HEK293 (cell line): Measurements from ENCODE around the gene GPR37.

Experiments used
- CTCF ChIA-PET: fragments of 350-600 bp; formaldehyde crosslinking; extraction: SDS; loops from one replicate; lab custom pipeline; 2021; ENCODE audit warnings: antibody characterized with exemption; lab: Yijun Ruan, JAX
- POLR2A ChIA-PET: fragments of 300-600 bp; formaldehyde crosslinking; extraction: SDS; loops from one replicate; lab custom pipeline; 2020; ENCODE audit warnings: antibody characterized with exemption, inconsistent platforms; lab: Yijun Ruan, JAX
- H3K27ac ChIP-seq: fragments of 200-500 bp; sonication (Bioruptor generic); 2 replicates; pipeline ENCODE4 v1.5.1; 2014; ENCODE audit warnings: low read depth, low read length, control low read depth, inconsistent platforms; ENCODE audit errors: extremely low read depth
- H3K36me3 ChIP-seq, 2 experiments: fragments of 200-500 bp in 1 of 2; sonication (Bioruptor generic) in 1 of 2; 1 replicate in 1 of 2; 2 replicates in 1 of 2; pipeline ENCODE4 v1.5.1; 2014 to 2017; ENCODE audit warnings: inconsistent platforms in 2 of 2, low read length in 2 of 2; ENCODE audit not compliant: control insufficient read depth in 2 of 2, insufficient read depth in 1 of 2
- H3K4me1 ChIP-seq: fragments of 200-500 bp; sonication (Bioruptor generic); 2 replicates; pipeline ENCODE4 v1.5.1; 2014; ENCODE audit warnings: mild to moderate bottlenecking, low read length, inconsistent platforms; ENCODE audit not compliant: control insufficient read depth, insufficient read depth
- H3K4me3 ChIP-seq: 2 replicates; pipeline ENCODE4 v1.5.1; 2011; ENCODE audit warnings: low read depth, mild to moderate bottlenecking, control low read depth, low read length, moderate library complexity
- H3K9me3 ChIP-seq: fragments of 200-500 bp; sonication (Bioruptor generic); 2 replicates; pipeline ENCODE4 v1.5.1; 2014; ENCODE audit warnings: low read depth, low read length, inconsistent platforms; ENCODE audit not compliant: control insufficient read depth, insufficient read depth
- KLF8 ChIP-seq: fragments of 450-650 bp; formaldehyde crosslinking; IDR thresholded peaks from 2 replicates; pipeline ENCODE4 v1.5.1; 2016; ENCODE audit warnings: missing biosample characterization, missing genetic modification characterization
- TRIM28 ChIP-seq: IDR thresholded peaks from 2 replicates; pipeline ENCODE4 v1.6.1; 2011; ENCODE audit warnings: low read length, control low read depth, borderline replicate concordance
- WT1 ChIP-seq: fragments of 450-650 bp; formaldehyde crosslinking; IDR thresholded peaks from 2 replicates; pipeline ENCODE4 v1.5.1; 2016; ENCODE audit warnings: missing biosample characterization, missing genetic modification characterization
- ZBTB48 ChIP-seq: fragments of 450-650 bp; formaldehyde crosslinking; IDR thresholded peaks from 2 replicates; pipeline ENCODE4 v1.5.1; 2016; ENCODE audit warnings: missing biosample characterization, missing genetic modification characterization
- ZNF146 ChIP-seq: fragments of 450-650 bp; formaldehyde crosslinking; IDR thresholded peaks from 2 replicates; pipeline ENCODE4 v1.5.1; 2016; ENCODE audit warnings: missing biosample characterization, missing genetic modification characterization
- ZNF23 ChIP-seq: fragments of 450-650 bp; formaldehyde crosslinking; IDR thresholded peaks from 2 replicates; pipeline ENCODE4 v1.5.1; 2016; ENCODE audit warnings: missing biosample characterization, missing genetic modification characterization, borderline replicate concordance
- ZNF335 ChIP-seq: fragments of 450-650 bp; formaldehyde crosslinking; conservative IDR thresholded peaks from 2 replicates; pipeline ENCODE4 v1.5.1; 2016; ENCODE audit warnings: missing biosample characterization, missing genetic modification characterization
- ZNF354C ChIP-seq: fragments of 450-650 bp; formaldehyde crosslinking; IDR thresholded peaks from 2 replicates; pipeline ENCODE4 v1.5.1; 2016; ENCODE audit warnings: missing biosample characterization, missing genetic modification characterization, low read depth, borderline replicate concordance
- ZNF433 ChIP-seq: fragments of 450-650 bp; formaldehyde crosslinking; IDR thresholded peaks from 2 replicates; pipeline ENCODE4 v1.5.1; 2016; ENCODE audit warnings: missing biosample characterization, missing genetic modification characterization, low read depth
- ZNF48 ChIP-seq: fragments of 450-650 bp; formaldehyde crosslinking; IDR thresholded peaks from 2 replicates; pipeline ENCODE4 v1.5.1; 2016; ENCODE audit warnings: missing biosample characterization, missing genetic modification characterization
- ZNF549 ChIP-seq: fragments of 450-650 bp; IDR thresholded peaks from 2 replicates; pipeline ENCODE4 v1.5.1; 2018; ENCODE audit warnings: missing biosample characterization, missing genetic modification characterization, mild to moderate bottlenecking, inconsistent platforms, moderate library complexity
- ZNF600 ChIP-seq: fragments of 450-650 bp; formaldehyde crosslinking; IDR thresholded peaks from 2 replicates; pipeline ENCODE4 v1.5.1; 2016; ENCODE audit warnings: missing biosample characterization, missing genetic modification characterization
- ZNF624 ChIP-seq: fragments of 450-650 bp; formaldehyde crosslinking; IDR thresholded peaks from 2 replicates; pipeline ENCODE4 v1.5.1; 2017; ENCODE audit warnings: missing biosample characterization, missing genetic modification characterization
- ZNF629 ChIP-seq: fragments of 450-650 bp; formaldehyde crosslinking; IDR thresholded peaks from 2 replicates; pipeline ENCODE4 v1.5.1; 2017; ENCODE audit warnings: missing biosample characterization, missing genetic modification characterization
- ZSCAN23 ChIP-seq: fragments of 450-650 bp; formaldehyde crosslinking; IDR thresholded peaks from 2 replicates; pipeline ENCODE4 v1.5.1; 2016; ENCODE audit warnings: missing biosample characterization, missing genetic modification characterization
- TF ChIP-seq, protein P1 (sequence below): fragments of 450-650 bp; formaldehyde crosslinking; IDR thresholded peaks from 2 replicates; pipeline ENCODE4 v1.5.1; 2016; ENCODE audit warnings: missing biosample characterization, missing genetic modification characterization
- TF ChIP-seq, protein P2 (sequence below): fragments of 450-650 bp; formaldehyde crosslinking; IDR thresholded peaks from 2 replicates; pipeline ENCODE4 v1.5.1; 2016; ENCODE audit warnings: missing biosample characterization, missing genetic modification characterization
- TF ChIP-seq, protein P3 (sequence below): fragments of 450-650 bp; formaldehyde crosslinking; IDR thresholded peaks from 2 replicates; pipeline ENCODE4 v1.5.1; 2016; ENCODE audit warnings: missing biosample characterization, missing genetic modification characterization, low read depth
- TF ChIP-seq, protein P4 (sequence below): fragments of 450-650 bp; formaldehyde crosslinking; IDR thresholded peaks from 2 replicates; pipeline ENCODE4 v1.5.1; 2016; ENCODE audit warnings: missing biosample characterization, missing genetic modification characterization, borderline replicate concordance

Gene GPR37

DNA sequence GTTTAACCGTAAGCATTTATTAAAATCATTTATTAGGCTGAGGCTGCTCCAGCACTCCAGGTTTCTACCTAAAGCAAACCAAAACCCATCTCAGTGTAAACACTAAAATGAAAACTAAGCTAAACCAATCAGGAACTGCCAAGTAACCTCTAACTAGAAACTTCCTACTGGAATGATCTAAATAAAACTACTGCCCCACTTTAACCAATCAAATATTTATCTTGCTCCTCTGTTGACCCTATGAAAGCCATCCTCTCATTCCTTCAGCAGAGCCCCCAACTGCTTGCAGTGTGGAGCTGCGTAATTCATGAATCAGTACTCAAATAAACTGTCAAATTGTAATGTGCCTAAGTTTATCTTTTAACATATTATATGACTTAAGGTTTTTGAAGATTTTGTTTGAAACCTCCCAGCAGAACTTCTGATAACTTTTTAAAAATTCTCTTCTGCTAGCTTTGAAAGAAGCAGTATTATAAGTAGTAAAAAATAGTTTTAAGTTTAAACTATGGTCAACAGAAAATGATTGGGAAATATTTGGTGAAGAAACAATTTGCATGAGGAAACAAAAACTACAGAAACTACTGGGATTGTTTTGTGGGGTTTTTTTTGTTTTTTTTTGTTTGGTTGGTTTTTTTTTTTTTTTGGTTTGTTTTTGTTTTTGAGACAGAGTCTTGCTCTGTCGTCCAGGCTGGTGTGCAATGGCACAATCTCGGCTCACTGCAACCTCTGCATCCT is 47.4 kb downstream of the GPR37 start:
- Histone ChIP-seq H3K9me3 (no peaks in the 10 kb centered on the region), H3K36me3 (no peaks in the 10 kb centered on the region), H3K4me3 (no peak overlapping the region), H3K27ac (no peak overlapping the region), H3K4me1 (no peaks in the 10 kb centered on the region)
- ChIA-PET POLR2A (no interaction called here), CTCF (interaction anchor here (0.7 kb wide), 1 partner anchor 67 kb away, joined by 3 read pairs; no protein-coding TSS in a partner anchor)
- TF ChIP-seq ZBTB48 (tag by site-specific recombination) = no peak
- no peak for TF ChIP-seq ZNF48 (tag by site-specific recombination)
- TF ChIP-seq ZNF549 (tag by site-specific recombination) = peak; percentile 45; the same call in 1 of the 2 replicates
- no peak for TF ChIP-seq ZNF433 (tag by site-specific recombination)
- no peak for TF ChIP-seq ZNF354C (tag by site-specific recombination)
- no peak for TF ChIP-seq ZNF335

DNA sequence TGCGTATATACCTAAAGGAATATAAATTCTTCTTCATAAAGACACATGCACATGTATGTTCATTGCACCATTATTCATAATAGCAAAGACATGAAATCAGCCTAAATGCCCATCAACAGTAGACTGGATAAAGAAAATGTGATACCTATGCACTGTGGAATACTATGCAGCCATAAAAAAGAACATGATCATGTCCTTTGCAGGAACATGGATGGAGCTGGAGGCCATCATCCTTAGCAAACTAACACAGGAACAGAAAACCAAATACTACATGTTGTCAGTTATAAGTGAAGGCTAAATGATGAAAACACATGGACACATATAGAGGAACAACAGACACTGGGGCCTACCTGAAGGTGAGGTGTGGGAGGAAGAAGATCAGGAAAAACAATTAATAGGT is 48.7 kb downstream of the GPR37 start:
- H3K36me3 ChIP-seq = no peaks in the 10 kb centered on the region
- H3K27ac ChIP-seq = no peak overlapping the region
- no peak overlapping the region for H3K4me3 ChIP-seq
- no peaks in the 10 kb centered on the region for H3K9me3 ChIP-seq
- no peaks in the 10 kb centered on the region for H3K4me1 ChIP-seq
- ChIA-PET CTCF (interaction anchor here (0.6 kb wide), 1 partner anchor 214 kb away, joined by 3 read pairs; no protein-coding TSS in a partner anchor), POLR2A (no interaction called here)
- TF ChIP-seq ZNF146 (peak; percentile 97), ZNF23 (tag by site-specific recombination) (no peak)
- TF ChIP-seq, protein P1, sequence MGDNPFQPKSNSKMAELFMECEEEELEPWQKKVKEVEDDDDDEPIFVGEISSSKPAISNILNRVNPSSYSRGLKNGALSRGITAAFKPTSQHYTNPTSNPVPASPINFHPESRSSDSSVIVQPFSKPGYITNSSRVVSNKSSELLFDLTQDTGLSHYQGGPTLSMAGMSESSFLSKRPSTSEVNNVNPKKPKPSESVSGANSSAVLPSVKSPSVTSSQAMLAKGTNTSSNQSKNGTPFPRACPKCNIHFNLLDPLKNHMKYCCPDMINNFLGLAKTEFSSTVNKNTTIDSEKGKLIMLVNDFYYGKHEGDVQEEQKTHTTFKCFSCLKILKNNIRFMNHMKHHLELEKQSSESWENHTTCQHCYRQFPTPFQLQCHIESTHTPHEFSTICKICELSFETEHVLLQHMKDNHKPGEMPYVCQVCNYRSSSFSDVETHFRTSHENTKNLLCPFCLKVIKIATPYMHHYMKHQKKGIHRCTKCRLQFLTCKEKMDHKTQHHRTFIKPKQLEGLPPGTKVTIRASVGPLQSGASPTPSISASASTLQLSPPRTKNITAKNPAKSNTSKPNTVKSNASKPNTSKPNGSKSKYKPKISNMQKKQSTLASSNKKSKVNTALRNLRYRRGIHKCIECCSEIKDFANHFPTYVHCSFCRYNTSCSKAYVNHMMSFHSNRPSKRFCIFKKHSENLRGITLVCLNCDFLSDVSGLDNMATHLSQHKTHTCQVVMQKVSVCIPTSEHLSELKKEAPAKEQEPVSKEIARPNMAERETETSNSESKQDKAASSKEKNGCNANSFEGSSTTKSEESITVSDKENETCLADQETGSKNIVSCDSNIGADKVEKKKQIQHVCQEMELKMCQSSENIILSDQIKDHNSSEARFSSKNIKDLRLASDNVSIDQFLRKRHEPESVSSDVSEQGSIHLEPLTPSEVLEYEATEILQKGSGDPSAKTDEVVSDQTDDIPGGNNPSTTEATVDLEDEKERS = peak; percentile 67; the same call in 1 of the 2 replicates
- TF ChIP-seq, protein P2, sequence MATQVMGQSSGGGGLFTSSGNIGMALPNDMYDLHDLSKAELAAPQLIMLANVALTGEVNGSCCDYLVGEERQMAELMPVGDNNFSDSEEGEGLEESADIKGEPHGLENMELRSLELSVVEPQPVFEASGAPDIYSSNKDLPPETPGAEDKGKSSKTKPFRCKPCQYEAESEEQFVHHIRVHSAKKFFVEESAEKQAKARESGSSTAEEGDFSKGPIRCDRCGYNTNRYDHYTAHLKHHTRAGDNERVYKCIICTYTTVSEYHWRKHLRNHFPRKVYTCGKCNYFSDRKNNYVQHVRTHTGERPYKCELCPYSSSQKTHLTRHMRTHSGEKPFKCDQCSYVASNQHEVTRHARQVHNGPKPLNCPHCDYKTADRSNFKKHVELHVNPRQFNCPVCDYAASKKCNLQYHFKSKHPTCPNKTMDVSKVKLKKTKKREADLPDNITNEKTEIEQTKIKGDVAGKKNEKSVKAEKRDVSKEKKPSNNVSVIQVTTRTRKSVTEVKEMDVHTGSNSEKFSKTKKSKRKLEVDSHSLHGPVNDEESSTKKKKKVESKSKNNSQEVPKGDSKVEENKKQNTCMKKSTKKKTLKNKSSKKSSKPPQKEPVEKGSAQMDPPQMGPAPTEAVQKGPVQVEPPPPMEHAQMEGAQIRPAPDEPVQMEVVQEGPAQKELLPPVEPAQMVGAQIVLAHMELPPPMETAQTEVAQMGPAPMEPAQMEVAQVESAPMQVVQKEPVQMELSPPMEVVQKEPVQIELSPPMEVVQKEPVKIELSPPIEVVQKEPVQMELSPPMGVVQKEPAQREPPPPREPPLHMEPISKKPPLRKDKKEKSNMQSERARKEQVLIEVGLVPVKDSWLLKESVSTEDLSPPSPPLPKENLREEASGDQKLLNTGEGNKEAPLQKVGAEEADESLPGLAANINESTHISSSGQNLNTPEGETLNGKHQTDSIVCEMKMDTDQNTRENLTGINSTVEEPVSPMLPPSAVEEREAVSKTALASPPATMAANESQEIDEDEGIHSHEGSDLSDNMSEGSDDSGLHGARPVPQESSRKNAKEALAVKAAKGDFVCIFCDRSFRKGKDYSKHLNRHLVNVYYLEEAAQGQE (tag by site-specific recombination) = no peak

DNA sequence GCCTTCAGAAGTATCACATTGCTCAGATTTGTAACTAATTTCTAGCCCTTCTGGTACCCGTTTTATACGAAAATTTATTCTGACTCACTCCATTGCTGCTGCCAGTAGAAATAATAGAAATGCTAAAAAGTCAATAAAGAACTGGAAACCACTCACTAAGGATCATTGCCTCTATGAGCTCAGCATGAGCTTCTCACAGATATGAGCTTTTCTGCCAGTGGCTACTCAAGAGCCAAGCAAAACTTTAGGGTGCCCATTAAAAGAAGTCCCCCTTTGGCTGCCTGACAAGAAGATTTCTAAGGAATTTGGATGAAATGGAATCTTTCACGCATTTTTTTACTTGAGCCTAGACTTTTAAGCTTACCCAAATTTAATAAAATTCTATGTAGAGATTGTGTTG is 52.5 kb downstream of the GPR37 start:
- ChIA-PET POLR2A (no interaction called here), CTCF (no interaction called here)
- H3K9me3 ChIP-seq = no peaks in the 10 kb centered on the region
- H3K4me1 ChIP-seq = no peaks in the 10 kb centered on the region
- H3K4me3 ChIP-seq = no peak overlapping the region
- H3K27ac ChIP-seq = no peak overlapping the region
- TF ChIP-seq ZNF624 (tag by site-specific recombination) = no peak
- TF ChIP-seq, protein P3, sequence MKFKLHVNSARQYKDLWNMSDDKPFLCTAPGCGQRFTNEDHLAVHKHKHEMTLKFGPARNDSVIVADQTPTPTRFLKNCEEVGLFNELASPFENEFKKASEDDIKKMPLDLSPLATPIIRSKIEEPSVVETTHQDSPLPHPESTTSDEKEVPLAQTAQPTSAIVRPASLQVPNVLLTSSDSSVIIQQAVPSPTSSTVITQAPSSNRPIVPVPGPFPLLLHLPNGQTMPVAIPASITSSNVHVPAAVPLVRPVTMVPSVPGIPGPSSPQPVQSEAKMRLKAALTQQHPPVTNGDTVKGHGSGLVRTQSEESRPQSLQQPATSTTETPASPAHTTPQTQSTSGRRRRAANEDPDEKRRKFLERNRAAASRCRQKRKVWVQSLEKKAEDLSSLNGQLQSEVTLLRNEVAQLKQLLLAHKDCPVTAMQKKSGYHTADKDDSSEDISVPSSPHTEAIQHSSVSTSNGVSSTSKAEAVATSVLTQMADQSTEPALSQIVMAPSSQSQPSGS (tag by site-specific recombination) = no peak
- TF ChIP-seq, protein P4, sequence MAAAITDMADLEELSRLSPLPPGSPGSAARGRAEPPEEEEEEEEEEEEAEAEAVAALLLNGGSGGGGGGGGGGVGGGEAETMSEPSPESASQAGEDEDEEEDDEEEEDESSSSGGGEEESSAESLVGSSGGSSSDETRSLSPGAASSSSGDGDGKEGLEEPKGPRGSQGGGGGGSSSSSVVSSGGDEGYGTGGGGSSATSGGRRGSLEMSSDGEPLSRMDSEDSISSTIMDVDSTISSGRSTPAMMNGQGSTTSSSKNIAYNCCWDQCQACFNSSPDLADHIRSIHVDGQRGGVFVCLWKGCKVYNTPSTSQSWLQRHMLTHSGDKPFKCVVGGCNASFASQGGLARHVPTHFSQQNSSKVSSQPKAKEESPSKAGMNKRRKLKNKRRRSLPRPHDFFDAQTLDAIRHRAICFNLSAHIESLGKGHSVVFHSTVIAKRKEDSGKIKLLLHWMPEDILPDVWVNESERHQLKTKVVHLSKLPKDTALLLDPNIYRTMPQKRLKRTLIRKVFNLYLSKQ = no peak
- no peak for TF ChIP-seq TRIM28
- TF ChIP-seq ZNF600 (tag by site-specific recombination) = no peak
- no peak for TF ChIP-seq ZNF629 (tag by site-specific recombination)
- TF ChIP-seq KLF8 (tag by site-specific recombination) = no peak
- no peak for TF ChIP-seq ZSCAN23 (tag by site-specific recombination)
- no peak for TF ChIP-seq WT1 (tag by site-specific recombination)
- no peaks in the 10 kb centered on the region for H3K36me3 ChIP-seq
